Stimulated activated naive CD4-positive, alpha-beta T cell treated with Interleukin-2 at 50 U/mL for 16 hours (primary cell): ENCODE results near the gene PCNT.
A peak's percentile ranks its signal among the peaks of the same experiment; 100 is the strongest.
"Not testable (repeated sequence)": the region's sequence is repeated elsewhere in the genome, so short reads cannot be mapped to it uniquely, and the experiment has no call there.

Experiments
- DNase-seq: peaks from one replicate; lab custom pipeline; 2025; lab: John Stamatoyannopoulos, UW

PCNT gene

GRCh38 chr21:46454142-46454541 is 130.2 kb downstream of the PCNT start:
- DNase-seq, result no peak

DNA sequence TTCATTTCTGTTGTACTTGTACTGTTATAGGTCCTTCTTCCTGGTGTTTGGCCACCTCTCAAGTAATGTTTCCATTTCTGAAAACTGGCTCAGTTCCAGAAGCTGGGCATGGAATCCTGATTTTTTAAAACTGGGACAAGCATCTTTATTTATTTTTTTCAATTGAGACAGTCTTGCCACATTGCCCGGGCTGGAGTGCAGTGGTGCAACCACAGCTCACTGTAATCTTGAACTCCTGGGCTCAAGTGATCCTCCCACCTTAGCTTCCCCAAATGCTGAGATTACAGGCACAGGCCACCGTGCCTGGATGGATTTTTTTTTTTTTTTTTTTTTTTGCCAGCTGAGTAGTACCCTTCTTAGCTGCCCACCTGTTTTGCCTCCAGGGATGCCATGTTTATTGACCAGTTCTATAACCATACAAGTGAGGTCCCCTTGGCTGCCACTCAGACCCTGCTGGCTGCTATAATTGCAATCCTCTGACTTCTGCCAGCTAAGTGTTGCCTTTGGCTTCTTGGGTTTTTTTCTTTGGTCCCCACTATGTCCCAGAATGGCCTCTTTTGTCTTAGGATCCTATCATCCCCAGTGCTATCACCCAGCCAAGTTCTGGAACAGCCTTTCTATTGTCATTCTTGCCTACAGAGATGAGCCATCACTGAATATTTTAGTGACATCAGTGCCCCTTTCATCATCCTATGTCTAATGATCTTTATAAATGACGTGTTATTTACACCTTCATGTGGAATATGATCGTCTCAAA is 130.9 kb downstream of the PCNT start:
- DNase-seq, result no peak

- DNase-seq, result no peak
Measured at GRCh38 chr21:46455575-46456385, 131.8 kb downstream of the PCNT start.

DNA sequence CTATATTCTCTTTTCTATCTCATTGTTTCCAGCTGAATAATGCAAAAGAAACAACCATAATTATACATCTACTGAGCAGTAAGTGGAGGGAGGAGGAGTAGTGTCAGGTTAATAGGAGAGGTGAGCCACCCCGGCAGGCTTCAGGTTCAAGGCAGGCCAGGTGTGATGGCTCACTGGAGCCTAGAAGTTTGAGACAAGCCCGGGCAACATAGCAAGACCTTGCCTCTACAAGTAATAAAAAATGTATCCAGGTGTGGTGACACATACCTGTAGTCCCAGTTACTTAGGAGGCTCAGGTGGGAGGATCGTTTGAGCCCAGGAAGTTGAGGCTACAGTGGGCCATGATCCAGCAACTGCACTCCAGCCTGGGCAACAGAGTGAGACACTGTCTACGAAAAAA is 132.8 kb downstream of the PCNT start:
- DNase-seq, result no peak

DNA sequence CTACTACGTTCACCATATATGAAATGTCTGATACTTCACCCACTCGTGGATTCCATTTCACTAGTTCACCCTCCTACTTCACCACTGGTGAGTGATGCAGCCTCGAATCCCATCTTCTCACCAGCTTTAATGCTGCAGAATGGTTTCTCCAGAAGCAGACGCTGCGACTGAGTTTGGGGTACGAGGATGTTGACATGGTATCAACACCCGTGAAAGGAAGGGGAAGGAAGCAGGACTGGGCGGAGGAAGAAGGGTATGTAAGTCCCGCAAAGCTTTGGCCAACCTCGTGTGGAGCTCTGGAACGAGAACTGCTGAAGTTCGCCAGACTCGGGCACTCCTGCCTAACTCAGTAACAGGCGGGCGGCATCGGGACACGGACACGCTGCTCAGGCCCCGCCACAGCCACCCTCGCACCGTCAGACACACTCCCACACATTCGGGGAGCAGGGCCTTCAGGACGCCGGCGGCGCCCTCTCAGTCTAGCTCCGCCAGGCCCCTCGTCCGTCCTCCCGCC is 133.9 kb downstream of the PCNT start:
- DNase-seq, result peak; percentile 39

DNA sequence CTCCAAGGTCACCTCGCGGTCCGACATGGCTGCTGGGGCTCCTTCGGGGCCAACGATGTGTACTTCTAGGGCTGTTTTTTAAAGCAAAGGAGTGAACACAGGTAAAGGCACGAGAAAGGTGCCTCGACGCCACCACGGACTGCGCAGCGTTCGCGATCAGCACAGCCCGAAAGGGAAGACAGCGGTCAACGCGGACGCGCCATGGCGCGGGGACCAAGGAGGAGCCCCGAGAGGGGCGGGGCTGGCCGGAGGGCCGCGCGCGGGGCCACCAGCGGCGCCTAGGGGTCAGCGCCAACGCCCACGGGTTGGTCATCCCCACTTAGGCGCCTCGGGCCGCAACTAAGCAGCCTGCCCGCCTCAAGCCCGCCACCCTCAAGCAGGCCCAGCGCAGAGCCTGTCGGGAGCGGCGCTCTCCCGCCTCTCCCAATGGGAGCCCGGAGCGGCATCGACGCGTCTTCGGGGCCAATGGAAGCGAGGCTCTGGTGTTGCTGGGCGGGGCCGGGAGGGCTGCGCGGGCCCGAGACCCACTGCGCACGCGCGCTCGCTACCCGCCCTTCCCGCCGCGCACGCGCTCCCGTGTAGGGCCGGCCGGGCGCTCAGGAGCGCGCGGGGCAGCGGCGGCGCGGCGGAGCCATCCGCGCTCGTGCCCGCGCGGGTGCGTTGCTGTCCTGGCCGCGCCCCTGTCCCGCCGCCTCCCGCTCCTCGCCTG is 134.5 kb downstream of the PCNT start, which contains the start of gene DIP2A:
Gene DIP2A, plus strand, starts transcription at position 577 of the 709 bp plus-strand sequence. CDS start 241 bp downstream, outside the sequence.
- DNase-seq, result peak; percentile 93

DNA sequence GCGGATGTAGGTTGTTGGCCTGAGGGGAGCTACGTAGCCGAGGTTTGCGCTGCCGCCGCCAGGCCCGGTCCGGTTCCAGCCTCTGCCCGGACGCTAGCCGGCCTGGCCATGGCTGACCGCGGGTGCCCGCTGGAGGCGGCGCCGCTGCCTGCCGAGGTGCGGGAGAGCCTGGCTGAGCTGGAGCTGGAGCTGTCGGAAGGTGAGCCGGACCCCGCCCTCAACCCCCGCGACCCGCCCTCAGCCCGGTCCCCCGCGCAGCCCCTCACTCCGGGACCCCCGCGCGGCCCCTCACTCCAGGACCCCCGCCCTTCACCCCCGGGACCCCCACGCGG is 135.0 kb downstream of the PCNT start:
- no peak for DNase-seq

DNA sequence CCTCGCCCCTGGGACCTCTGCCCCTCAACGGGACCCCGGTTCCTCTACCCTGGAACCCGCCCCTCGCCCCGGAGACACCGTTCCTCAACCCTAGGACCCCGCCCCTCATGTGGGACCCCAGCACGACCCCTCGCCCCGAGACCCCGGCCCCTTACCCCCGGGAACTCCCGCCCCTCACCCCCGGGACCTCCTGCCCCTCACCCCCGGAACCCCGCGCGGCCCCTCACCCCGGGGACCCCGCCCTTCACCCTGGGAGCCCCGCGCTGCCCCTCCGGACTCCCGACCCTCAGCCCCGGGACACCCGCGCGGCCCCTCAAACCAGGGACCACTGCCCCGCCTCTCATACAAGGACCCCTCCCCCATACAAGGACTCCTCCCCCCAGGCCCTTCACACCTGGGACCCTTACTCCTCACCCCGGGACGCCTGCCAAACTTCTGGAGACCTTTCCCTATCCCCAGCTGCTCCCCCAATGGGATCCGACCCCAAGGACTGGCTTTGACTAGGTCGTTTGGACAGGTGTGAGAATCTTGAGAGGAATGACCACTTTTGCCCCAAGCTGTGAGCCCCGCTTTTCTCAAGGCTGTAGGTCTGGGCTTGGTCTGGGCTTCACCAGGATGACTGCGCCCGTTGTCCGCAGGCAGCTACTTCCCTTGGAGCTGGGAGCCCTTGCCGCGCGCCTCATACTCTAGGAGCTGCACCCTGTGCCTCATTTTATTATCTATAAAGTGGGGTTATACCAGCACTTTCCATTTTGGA is 135.6 kb downstream of the PCNT start:
- DNase-seq, result peak; percentile 3

DNA sequence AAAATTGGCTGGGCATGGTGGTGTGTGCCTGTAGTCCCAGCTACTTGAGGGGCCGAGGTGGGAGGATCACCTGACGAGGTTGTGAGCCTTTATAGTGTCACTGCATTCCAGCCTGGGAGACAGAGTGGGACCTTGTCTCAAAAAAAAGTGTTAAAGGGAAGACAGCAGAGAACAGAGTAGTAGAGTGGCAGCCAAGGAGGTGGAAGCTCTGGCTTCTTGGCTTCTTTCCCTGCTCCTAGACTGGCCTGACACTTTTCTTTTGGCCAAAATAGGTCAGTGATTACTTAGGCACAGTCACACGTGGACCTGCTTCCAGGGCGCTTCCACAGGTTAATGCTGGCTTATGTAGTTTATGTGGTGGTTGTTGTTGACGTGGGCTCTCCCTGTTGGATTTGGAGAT is 138.0 kb downstream of the PCNT start:
- DNase-seq, result no peak

- DNase-seq, result not testable (repeated sequence)
Measured at GRCh38 chr21:46465153-46465552, 141.2 kb downstream of the PCNT start.

DNA sequence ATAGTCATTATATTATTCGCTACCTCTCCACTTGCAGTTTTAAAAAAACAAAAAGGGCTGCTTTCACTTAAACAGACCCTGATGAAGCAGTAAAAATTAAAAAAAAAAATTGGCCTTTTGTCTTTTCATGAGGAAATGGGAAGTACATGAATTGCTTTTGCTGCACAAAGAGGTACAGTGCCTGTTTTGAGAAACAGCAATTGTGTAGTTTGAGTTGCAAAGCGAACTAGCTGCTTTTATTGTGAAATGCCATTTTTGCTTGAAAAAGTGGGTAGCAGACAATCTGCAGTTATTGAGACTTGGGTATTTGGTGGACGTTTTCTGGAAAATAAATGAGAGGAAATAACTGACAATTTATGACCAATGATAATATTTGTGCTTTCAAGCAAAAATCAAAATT is 141.7 kb downstream of the PCNT start:
- no peak for DNase-seq

- DNase-seq, result no peak
Measured at GRCh38 chr21:46468108-46468774, 144.3 kb downstream of the PCNT start.

DNA sequence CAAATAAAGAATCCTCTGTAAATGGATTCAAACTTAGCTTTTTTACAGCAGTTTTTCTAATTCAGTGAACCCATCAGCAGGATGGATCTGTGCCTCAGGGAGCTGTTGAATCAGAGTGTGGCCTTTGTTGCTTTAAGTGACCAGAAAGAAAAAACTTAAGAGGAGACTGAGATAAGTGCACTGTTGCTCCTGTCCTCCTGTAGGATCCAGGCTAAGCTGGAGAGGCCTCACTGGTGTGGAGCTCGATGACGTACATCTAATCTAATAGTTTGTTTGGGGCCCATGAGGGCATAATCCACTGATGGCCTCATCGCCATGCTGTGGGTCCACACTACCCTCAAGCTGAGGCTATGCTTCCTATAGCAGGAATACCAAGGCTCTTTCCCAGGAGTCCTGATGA is 145.3 kb downstream of the PCNT start:
- DNase-seq, result no peak

GRCh38 chr21:46471514-46471913 is 147.6 kb downstream of the PCNT start:
- DNase-seq, result no peak

DNA sequence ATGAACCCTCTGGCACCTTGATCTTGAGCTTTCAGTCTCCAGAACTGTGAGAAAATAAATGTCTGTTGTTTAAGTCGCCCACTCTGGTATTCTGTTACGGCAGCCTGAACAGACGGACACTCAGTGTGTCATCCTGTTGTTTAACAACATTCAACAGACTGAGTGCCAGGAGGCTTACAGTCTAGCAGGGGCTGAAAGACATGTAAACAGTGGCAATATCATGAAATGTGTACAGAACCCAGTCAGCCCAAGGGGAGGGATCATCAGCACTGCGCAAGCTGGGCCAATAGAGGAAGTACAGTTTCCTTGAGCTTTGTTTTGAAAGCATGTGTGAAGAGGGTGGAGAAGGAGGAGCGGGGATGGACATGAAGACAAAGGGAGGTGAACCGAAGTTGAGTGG is 148.3 kb downstream of the PCNT start:
- no peak for DNase-seq

GRCh38 chr21:46474382-46474781 is 150.4 kb downstream of the PCNT start:
- DNase-seq, result no peak

DNA sequence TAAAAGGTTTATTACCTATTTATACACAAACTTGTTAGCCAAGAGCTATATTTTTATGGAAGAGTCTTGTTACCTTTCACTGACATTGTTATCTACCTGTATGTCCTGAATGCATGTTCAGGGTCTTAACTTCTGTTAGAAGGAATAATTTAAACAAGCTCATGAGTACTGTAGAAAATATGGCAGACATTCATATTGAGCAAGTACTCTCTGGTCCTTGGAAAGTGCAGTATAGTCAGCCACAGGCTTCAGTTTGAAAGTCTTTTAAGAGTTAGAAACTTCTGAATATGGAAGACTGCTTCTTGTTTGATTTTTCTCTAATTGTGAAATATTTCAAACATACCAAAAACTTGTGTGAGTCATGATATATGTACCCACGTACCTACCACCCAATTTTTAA is 151.3 kb downstream of the PCNT start:
- no peak for DNase-seq

DNA sequence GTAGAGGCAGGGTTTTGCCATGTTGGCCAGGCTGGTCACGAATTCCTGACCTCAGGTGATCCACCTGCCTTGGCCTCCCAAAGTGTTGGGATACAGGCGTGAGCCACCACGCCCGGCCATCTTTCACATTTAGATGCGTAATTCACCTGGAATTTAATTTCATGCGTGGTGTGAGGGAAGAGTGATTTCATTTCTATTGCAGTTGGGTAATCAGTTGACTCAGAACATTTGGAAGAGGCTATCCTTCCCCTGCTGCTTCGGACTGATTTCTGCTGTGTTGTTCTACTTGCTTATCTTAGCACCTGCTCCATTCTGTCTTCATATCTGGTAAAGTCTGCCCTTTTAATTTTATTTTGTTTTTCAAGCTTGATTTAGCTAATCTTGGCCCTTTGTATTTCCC is 153.8 kb downstream of the PCNT start:
- no peak for DNase-seq

- no peak for DNase-seq
Measured at GRCh38 chr21:46478910-46479309, 155.0 kb downstream of the PCNT start.

DNA sequence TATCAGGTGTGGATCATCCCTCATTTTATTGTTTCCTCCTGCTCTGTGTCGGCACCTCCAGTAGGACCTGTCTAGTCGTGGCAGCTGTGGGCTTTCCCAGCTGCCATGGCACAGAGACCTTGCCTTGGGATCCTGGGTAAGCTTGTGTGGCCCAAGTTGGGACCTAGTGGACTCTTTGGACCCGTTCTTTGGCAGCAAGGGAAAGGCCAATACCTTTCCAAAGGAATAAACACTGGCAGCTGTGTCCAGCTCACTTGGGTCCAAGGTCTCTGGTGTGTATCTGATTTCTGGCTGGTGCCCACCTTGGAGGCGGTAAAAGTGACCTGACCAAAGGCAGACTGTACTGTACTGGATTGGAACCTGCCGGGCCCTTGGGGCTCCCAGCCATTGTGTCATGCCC is 156.5 kb downstream of the PCNT start:
- no peak for DNase-seq

DNA sequence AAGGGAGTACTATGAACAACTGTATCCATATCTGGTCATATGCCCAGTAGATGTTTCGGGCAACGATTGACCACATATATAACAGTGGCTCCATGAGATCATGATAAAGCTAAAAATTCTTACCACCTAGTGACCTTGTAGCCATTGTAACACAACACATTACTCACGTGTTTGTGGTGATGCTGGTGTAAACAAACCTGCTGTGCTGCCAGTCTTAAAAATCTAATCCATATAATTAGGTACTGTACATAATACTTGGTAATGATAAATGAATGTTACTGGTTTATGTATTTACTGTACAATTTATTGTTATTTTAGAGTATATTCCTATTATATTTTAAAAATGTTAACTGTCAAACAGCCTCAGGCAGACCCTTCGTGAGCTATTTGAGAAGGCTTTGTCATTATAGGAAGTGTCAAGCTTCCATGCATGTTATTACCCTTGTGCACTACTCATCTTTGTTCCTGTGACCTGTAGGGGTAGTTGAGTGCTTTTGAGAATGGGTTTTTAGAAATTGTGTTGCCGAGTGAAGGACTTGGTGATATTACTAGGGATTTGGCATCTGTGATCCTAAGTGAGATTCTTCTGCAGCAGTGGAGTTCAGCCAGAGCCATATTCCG is 158.4 kb downstream of the PCNT start:
- no peak for DNase-seq
